GM19240 (cell line): ENCODE data around the gene NAT8L.
"Not testable (repeated sequence)": the region's sequence is repeated elsewhere in the genome, so short reads cannot be mapped to it uniquely, and the experiment has no call there.

ENCODE experiments used
- DNase-seq: peaks from one replicate; pipeline ENCODE4 v3.0.0; 2011; ENCODE audit warnings: low spot score; ENCODE audit not compliant: insufficient read length

The NAT8L gene

GRCh38 chr4:2059046-2059725 is at the start of gene NAT8L:
Gene NAT8L, plus strand, starts transcription at chr4:2059327. Its CDS starts 185 bp downstream, at chr4:2059512.
- DNase-seq, result no peak

- no peak for DNase-seq
Observed at GRCh38 chr4:2009651-2010233, 49.4 kb upstream of the NAT8L start.

- no peak for DNase-seq
Observed at GRCh38 chr4:2011583-2011982, 47.5 kb upstream of the NAT8L start.

- DNase-seq, result no peak
Observed at GRCh38 chr4:2015008-2015407, 44.1 kb upstream of the NAT8L start.

- DNase-seq, result not testable (repeated sequence)
Observed at GRCh38 chr4:2021358-2022018, 37.6 kb upstream of the NAT8L start.

GRCh38 chr4:2024683-2025082 is 34.4 kb upstream of the NAT8L start:
- DNase-seq, result no peak

- DNase-seq, result no peak
Observed at GRCh38 chr4:2025817-2026216, 33.3 kb upstream of the NAT8L start.

- DNase-seq, result not testable (repeated sequence)
Observed at GRCh38 chr4:2027120-2027519, 32.0 kb upstream of the NAT8L start.

GRCh38 chr4:2031161-2031560 is 28.0 kb upstream of the NAT8L start:
- not testable (repeated sequence) for DNase-seq

GRCh38 chr4:2036327-2036726 is 22.8 kb upstream of the NAT8L start:
- no peak for DNase-seq

- DNase-seq, result no peak
Observed at GRCh38 chr4:2036866-2037265, 22.3 kb upstream of the NAT8L start.

- no peak for DNase-seq
Observed at GRCh38 chr4:2040391-2041238, 18.5 kb upstream of the NAT8L start.

GRCh38 chr4:2041239-2042130 is 17.6 kb upstream of the NAT8L start:
- DNase-seq, result peak; percentile 92

- no peak for DNase-seq
Observed at GRCh38 chr4:2042204-2042946, 16.8 kb upstream of the NAT8L start.

GRCh38 chr4:2042947-2043395 is 16.2 kb upstream of the NAT8L start:
- no peak for DNase-seq

- DNase-seq, result no peak
Observed at GRCh38 chr4:2043396-2044118, 15.6 kb upstream of the NAT8L start.

- DNase-seq, result no peak
Observed at GRCh38 chr4:2044119-2044485, 15.0 kb upstream of the NAT8L start.

- no peak for DNase-seq
Observed at GRCh38 chr4:2044542-2045517, 14.3 kb upstream of the NAT8L start.
